HG02571 (cell line): ENCODE data around the gene RAB11A.

Source experiments
- ATAC-seq: cut with Tn5 transposase; IDR thresholded peaks from one replicate; pipeline ENCODE4 v1.9.1; 2021; ENCODE audit warnings: mild to moderate bottlenecking, moderate library complexity; ENCODE audit not compliant: unreplicated experiment

The RAB11A gene

DNA sequence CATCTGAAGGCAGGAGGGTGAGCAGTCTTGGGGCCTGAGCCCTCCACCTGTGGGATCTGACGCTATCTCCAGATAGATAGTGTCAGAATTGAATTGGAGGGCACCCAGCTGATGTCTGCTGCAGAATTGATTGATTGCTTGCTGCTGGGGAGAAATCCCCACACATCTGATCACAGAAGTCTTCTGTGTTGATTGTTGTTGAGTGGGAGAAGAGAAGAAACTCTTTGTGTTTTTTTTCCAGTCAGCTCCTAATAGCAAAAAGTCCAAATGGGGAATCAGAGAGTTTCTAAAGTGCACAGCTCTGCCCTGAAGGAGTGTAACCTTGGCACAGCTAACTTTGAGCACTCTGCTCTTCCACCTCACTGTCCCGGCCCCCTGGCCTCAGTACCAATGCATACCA is 66.1 kb downstream of the RAB11A start:
- ATAC-seq: no peak

DNA sequence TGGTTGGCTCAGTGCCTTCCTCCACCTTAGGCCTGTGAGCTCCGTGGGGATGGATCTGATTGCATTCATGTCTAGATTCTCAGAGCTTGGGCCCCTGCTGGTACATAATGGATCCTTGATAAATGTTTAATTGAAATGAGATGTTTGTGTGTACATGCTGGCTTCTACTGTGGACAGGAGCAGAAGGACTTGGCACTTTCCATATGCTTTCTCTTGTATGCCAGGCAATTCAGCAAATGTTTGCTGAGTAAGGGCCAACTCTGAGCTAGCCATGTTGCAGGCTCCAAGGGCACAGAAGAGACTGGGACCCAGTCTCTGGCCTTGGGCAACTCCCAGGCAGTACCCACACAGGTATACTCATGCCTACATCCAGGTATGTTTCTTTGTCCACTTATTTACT is 67.0 kb downstream of the RAB11A start:
- ATAC-seq: no peak

DNA sequence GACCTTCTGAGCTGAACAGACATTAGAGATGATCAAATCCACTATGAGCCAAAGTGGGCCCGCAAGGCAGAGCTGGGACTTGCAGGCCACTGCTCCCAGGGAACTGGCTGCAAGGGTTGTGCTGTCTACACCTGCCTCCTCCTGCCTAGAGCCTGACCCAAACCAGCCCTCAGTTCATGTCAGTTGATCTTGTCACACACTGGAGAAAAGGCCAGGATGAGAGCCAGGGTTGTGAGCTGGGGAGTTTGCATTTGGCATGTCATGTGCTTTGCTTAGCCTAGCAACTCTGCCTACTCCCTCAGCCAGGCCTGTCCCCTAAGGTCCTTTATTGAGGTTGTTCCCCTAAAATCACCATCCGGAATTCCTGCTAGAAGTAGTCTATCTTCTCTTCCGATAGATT is 67.8 kb downstream of the RAB11A start:
- ATAC-seq: no peak

DNA sequence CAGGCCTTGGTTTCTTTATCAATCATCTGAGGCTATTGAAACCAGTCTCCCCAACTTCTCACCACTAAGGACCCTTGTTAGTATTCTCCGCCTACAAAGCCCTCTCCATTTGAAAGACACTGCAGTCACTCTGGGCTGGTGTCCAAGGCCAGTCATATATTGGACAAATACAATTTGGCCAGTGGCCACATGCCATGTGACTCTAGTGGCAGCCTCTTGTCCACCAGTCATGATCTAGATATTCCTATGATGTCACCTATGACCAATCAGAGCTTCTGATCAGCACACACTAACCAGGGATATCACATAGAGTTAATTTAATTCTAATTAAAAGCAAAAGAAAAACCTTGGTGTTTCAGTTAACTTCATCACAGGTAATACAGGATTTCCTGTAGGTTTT is 68.2 kb downstream of the RAB11A start:
- ATAC-seq: no peak

DNA sequence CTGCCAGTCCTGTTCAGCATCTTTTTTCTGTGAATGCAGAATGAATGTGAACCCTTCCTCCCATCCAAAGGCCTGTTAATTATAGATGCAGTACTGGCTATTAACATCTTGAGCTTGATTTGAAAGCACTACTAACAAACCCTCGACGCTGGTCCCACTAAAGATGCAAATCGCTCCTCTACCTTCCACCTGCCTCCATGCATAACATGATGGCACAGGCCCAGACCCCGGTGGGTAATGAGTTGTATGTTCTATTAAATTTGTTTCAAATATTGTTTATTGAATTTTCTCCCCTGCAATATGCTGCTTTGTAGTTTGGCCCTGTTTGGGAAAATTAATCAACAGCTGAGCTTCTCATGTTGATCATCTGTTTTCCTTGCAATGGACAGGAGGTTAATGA is 69.3 kb downstream of the RAB11A start:
- ATAC-seq: no peak

DNA sequence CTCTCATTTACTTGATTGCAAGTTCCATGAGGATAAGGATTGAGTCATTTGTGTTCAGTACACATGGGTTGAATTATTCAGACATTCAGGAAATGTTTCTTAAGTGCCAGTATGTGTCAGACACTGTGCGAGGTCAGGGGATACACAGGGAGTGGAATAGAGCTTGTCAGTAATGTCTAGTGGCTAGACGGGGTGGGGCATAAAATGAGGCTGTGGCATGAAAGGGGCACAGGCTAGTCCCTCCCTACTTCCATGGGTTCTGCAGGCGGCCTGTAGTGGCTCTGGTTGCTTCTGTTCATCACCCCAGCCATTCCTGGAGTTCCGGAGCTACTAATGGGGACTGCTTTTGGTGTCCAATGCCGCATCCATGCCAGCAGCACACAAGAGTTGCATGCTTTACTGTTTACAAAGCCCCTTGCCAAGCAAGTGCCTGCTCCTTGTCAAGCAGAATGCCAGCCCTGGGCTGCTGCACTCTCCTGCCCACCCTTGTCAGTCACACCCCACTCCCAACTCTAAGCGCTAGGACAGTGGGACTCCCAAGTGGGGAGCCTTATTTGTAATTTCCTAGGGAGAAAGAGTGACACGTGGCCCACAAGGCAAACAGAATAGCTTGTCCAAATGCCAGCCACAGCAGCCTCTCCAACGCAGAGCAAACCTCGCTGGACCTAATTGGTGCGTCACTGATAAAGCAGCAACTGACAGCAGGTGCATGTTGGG is 70.8 kb downstream of the RAB11A start:
- ATAC-seq: no peak

DNA sequence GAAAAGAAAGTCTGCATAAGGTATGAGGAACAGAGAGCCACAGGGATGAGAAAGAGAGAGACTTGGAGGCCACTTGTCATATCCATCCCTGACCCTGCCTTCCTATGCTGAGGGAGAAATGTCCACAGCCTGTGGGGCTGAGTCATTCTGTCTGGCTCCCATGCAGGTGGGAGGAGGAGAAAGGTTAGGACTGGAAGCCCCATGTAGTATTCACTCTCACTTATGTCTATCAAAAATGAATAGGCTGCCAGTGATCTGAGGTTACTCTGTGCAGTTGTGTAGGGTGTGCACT is 71.3 kb downstream of the RAB11A start:
- no peak for ATAC-seq
